Loucy (cell line): ENCODE measurements around the gene RPIA.
"Not testable (repeated sequence)": the region's sequence is repeated elsewhere in the genome, so short reads cannot be mapped to it uniquely, and the experiment has no call there.

Source experiments
- H2AFZ ChIP-seq: fragments of 200-600 bp; sonication (generic); 2 replicates; pipeline ENCODE4 v1.6.0; 2016; ENCODE audit warnings: antibody characterized with exemption, mild to moderate bottlenecking, low read length, moderate library complexity
- H3F3A ChIP-seq: fragments of 200-600 bp; 2 replicates; pipeline ENCODE4 v1.6.0; 2016; ENCODE audit warnings: antibody characterized with exemption, low read depth, mild to moderate bottlenecking
- H3K27me3 ChIP-seq: fragments of 200-600 bp; sonication (generic); 2 replicates; pipeline ENCODE4 v1.6.1; 2014; ENCODE audit warnings: low read length, mild to moderate bottlenecking; ENCODE audit not compliant: insufficient read depth, poor library complexity, severe bottlenecking
- H3K36me3 ChIP-seq: fragments of 200-600 bp; sonication (generic); 2 replicates; pipeline ENCODE4 v1.6.1; 2016; ENCODE audit warnings: low read length; ENCODE audit not compliant: insufficient read depth
- H3K4me1 ChIP-seq: fragments of 200-600 bp; sonication (generic); 2 replicates; pipeline ENCODE4 v1.5.1; 2014; ENCODE audit warnings: low read length, mild to moderate bottlenecking; ENCODE audit not compliant: insufficient read depth, poor library complexity, severe bottlenecking
- H3K4me2 ChIP-seq: fragments of 200-600 bp; sonication (generic); 2 replicates; pipeline ENCODE4 v1.6.0; 2014; ENCODE audit warnings: antibody characterized with exemption, low read length, low read depth, mild to moderate bottlenecking; ENCODE audit not compliant: poor library complexity, severe bottlenecking
- H3K4me3 ChIP-seq: fragments of 200-600 bp; sonication (generic); 2 replicates; pipeline ENCODE4 v1.5.1; 2014; ENCODE audit warnings: low read length, mild to moderate bottlenecking, mixed read lengths; ENCODE audit not compliant: poor library complexity, severe bottlenecking
- H3K79me2 ChIP-seq: fragments of 200-600 bp; sonication (generic); 2 replicates; pipeline ENCODE4 v1.6.1; 2014; ENCODE audit warnings: low read length; ENCODE audit not compliant: insufficient read depth
- H3K9ac ChIP-seq: fragments of 200-600 bp; sonication (generic); 2 replicates; pipeline ENCODE4 v1.6.0; 2014; ENCODE audit warnings: mild to moderate bottlenecking, low read depth, low read length, moderate library complexity; ENCODE audit not compliant: poor library complexity, severe bottlenecking
- H3K9me2 ChIP-seq: fragments of 200-600 bp; sonication (generic); replicated peaks from 2 replicates; pipeline ENCODE4 v1.6.1; 2016; ENCODE audit warnings: low read depth, low read length, mixed read lengths
- H3K9me3 ChIP-seq: fragments of 200-600 bp; sonication (generic); 2 replicates; pipeline ENCODE4 v1.6.1; 2014; ENCODE audit warnings: mild to moderate bottlenecking, antibody characterized with exemption, low read length, low read depth; ENCODE audit not compliant: insufficient read depth
- H4K20me1 ChIP-seq: fragments of 200-600 bp; sonication (generic); 2 replicates; pipeline ENCODE4 v1.6.0; 2014; ENCODE audit warnings: antibody characterized with exemption, low read length, mild to moderate bottlenecking; ENCODE audit not compliant: insufficient read depth, poor library complexity, severe bottlenecking

The RPIA gene

DNA sequence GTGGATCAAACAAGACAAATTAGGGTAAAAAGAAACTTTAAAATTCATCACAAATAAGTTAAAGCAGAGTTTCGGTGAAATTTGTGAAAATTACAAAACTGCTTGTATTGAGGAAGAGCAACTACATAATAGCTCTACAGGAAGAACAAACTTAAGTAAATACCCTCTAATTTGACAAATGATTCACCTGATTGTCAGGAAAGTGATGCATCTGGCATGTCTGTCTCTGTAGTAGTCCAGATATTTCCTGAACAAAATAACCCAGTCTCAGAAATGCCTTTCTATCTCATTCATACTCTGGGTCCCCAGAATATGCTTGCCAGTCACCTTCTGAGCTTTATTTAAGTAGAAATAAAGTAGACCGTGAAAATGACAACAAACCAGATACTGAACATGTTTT, 104.5 kb downstream of the RPIA start:
- not testable (repeated sequence) for H2AFZ ChIP-seq, H3K4me1 ChIP-seq, H3K9ac ChIP-seq, H4K20me1 ChIP-seq, H3K36me3 ChIP-seq, H3K4me2 ChIP-seq, H3K9me2 ChIP-seq, H3F3A ChIP-seq, H3K4me3 ChIP-seq, H3K27me3 ChIP-seq, H3K79me2 ChIP-seq, H3K9me3 ChIP-seq

DNA sequence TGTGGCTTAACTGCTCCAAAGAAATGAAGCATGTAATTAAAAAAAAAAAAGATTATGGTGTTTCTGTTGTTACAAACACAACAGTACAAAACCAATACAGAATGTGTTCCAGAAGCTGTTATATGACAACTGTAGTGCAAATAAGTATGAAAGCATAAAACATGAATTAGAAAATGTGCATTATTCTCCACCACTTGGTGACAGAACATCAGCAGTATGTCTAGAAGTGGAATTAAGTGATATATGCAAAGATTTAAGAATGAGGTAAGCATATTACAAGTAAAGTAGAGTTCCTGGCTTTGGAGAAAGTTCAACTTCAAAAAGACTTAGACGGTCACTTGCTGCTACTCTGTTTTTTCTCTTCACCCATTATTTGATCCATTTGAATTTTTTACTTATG, 105.0 kb downstream of the RPIA start:
- H3K36me3 ChIP-seq, H3K4me1 ChIP-seq, H4K20me1 ChIP-seq, H3K9me3 ChIP-seq, H3K79me2 ChIP-seq, H3K9me2 ChIP-seq, H2AFZ ChIP-seq, H3K4me2 ChIP-seq, H3K27me3 ChIP-seq, H3K4me3 ChIP-seq, H3F3A ChIP-seq, H3K9ac ChIP-seq: not testable (repeated sequence)

DNA sequence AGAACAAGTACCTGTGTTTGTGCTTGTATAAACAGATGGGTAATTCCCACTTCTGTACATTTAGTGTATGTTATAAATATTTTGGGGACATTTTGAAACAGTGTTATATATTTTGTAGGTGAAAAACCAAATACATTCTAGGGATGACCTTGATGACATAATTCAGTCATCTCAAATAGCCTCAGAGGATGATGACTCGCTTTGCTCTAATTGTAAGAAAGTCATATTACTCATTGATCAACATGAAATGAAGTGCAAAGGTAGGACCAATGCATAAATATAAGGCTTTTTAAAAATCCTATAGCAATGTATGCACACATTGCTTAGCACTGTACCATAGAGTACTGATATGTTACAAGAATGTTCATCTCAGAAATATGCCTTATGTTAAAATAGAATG, 105.7 kb downstream of the RPIA start:
- H2AFZ ChIP-seq, H3K9me3 ChIP-seq, H3K79me2 ChIP-seq, H3K4me2 ChIP-seq, H3F3A ChIP-seq, H3K9ac ChIP-seq, H3K9me2 ChIP-seq, H3K4me3 ChIP-seq, H3K36me3 ChIP-seq, H3K27me3 ChIP-seq, H3K4me1 ChIP-seq, H4K20me1 ChIP-seq: not testable (repeated sequence)
